ENCODE measurements around the gene CLPSL2.

CLPSL2 gene

DNA sequence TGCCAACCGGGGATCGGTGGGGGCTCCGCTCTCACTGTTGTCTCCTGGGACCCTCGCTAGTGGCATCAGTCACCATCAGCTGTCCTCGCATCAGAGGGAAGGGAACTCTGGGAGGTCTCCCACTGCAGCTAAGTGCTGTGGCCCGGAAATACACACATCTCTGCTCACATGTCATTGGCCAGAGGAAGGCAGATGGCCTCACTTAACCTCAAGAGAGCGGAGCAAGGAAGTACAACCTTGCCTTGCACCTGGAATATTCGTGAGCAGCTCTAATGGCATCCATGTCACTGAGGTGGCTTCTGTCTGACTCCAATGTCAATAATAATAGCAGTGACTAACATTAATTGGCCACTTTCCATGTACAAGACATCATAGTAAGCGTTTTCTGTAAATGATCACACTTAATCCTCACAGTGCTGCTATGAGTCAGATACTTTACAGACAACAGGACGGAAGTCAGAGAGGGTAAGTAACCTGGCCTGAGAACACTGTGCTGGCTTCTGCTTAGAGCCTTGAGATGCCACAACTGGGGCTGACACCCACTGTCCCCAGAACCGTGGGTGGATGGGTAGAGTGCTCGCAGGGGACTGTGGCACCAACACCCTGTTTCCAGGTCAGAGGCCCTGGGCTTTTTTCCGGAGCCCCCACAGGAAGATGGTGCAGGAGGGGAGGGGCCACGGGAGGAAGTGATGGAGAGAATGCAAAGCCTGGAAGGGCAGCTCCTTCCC is 34.7 kb downstream of the CLPSL2 start:
- Histone ChIP-seq H3K27me3 (ENCODE audit: insufficient read depth, poor library complexity, severe bottlenecking) (no peaks in the 10 kb centered on the region), H3K27ac (replicated peaks) (no peak overlapping the region), H3K4me3 (replicated peaks; ENCODE audit: insufficient read depth, low read length) (no peak overlapping the region)
- TF ChIP-seq POLR2AphosphoS5 (IDR thresholded peaks at IDR 0.05; ENCODE audit: low read depth) (no peak), GABPA (IDR thresholded peaks at IDR 0.05; ENCODE audit: low read depth) (no peak), SPI1 (IDR thresholded peaks at IDR 0.05; ENCODE audit: borderline replicate concordance, low read depth) (no peak)
- TF ChIP-seq, protein P1, sequence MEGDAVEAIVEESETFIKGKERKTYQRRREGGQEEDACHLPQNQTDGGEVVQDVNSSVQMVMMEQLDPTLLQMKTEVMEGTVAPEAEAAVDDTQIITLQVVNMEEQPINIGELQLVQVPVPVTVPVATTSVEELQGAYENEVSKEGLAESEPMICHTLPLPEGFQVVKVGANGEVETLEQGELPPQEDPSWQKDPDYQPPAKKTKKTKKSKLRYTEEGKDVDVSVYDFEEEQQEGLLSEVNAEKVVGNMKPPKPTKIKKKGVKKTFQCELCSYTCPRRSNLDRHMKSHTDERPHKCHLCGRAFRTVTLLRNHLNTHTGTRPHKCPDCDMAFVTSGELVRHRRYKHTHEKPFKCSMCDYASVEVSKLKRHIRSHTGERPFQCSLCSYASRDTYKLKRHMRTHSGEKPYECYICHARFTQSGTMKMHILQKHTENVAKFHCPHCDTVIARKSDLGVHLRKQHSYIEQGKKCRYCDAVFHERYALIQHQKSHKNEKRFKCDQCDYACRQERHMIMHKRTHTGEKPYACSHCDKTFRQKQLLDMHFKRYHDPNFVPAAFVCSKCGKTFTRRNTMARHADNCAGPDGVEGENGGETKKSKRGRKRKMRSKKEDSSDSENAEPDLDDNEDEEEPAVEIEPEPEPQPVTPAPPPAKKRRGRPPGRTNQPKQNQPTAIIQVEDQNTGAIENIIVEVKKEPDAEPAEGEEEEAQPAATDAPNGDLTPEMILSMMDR (IDR thresholded peaks at IDR 0.05; ENCODE audit: insufficient read depth, low read length): no peak
- TF ChIP-seq, protein P2, sequence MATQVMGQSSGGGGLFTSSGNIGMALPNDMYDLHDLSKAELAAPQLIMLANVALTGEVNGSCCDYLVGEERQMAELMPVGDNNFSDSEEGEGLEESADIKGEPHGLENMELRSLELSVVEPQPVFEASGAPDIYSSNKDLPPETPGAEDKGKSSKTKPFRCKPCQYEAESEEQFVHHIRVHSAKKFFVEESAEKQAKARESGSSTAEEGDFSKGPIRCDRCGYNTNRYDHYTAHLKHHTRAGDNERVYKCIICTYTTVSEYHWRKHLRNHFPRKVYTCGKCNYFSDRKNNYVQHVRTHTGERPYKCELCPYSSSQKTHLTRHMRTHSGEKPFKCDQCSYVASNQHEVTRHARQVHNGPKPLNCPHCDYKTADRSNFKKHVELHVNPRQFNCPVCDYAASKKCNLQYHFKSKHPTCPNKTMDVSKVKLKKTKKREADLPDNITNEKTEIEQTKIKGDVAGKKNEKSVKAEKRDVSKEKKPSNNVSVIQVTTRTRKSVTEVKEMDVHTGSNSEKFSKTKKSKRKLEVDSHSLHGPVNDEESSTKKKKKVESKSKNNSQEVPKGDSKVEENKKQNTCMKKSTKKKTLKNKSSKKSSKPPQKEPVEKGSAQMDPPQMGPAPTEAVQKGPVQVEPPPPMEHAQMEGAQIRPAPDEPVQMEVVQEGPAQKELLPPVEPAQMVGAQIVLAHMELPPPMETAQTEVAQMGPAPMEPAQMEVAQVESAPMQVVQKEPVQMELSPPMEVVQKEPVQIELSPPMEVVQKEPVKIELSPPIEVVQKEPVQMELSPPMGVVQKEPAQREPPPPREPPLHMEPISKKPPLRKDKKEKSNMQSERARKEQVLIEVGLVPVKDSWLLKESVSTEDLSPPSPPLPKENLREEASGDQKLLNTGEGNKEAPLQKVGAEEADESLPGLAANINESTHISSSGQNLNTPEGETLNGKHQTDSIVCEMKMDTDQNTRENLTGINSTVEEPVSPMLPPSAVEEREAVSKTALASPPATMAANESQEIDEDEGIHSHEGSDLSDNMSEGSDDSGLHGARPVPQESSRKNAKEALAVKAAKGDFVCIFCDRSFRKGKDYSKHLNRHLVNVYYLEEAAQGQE (IDR thresholded peaks at IDR 0.05; ENCODE audit: insufficient replicate concordance, low read depth): no peak
- no peak for DNase-seq (ENCODE audit: low read depth in 1 of 2, low spot score in 1 of 2)

DNA sequence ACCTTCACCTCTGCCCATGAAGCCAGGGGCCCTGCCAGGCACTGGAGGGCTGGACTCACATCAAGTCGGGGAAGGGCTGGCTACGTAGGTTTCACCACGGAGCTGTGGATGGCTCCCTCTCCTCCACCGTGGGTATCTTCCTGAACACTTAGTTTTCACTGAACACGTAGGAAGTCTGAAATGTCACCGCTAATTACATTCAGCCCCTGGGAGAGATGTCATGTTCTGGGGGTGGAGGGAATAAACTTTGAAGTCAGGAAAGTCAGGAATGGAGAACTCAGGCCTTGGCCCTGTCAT is 35.2 kb downstream of the CLPSL2 start:
- no peak for DNase-seq (ENCODE audit: low read depth in 1 of 2, low spot score in 1 of 2)
- TF ChIP-seq SPI1 (IDR thresholded peaks at IDR 0.05; ENCODE audit: borderline replicate concordance, low read depth) (no peak), GABPA (IDR thresholded peaks at IDR 0.05; ENCODE audit: low read depth) (no peak), POLR2AphosphoS5 (IDR thresholded peaks at IDR 0.05; ENCODE audit: low read depth) (no peak)
- TF ChIP-seq, protein P2 (IDR thresholded peaks at IDR 0.05; ENCODE audit: insufficient replicate concordance, low read depth): no peak
- TF ChIP-seq, protein P1 (IDR thresholded peaks at IDR 0.05; ENCODE audit: insufficient read depth, low read length): no peak
- H3K27ac ChIP-seq (replicated peaks): no peak overlapping the region
- no peak overlapping the region for H3K4me3 ChIP-seq (replicated peaks; ENCODE audit: insufficient read depth, low read length)
- H3K27me3 ChIP-seq (ENCODE audit: insufficient read depth, poor library complexity, severe bottlenecking): no peaks in the 10 kb centered on the region

DNA sequence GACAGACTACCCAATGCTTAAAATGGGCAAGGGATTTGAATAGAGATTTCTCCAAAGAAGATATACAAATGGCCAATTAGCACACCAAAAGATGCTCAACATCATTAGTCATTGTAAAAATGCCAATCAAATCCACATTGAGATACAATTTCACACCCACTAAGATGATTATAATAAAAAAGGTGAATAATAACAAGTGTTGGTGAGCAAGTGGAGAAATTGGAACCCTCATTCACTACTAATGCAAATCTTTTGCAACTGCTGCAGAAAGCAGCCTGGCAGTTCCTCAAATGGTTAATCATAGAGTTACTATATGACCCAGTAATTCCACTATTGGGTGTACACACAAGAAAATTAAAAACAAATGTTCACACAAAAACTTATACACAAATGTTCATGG is 41.1 kb downstream of the CLPSL2 start:
- no peak for DNase-seq (ENCODE audit: low read depth in 1 of 2, low spot score in 1 of 2)
- no peak for TF ChIP-seq GABPA (IDR thresholded peaks at IDR 0.05; ENCODE audit: low read depth)
- TF ChIP-seq, protein P2 (IDR thresholded peaks at IDR 0.05; ENCODE audit: insufficient replicate concordance, low read depth): no peak
- TF ChIP-seq, protein P1 (IDR thresholded peaks at IDR 0.05; ENCODE audit: insufficient read depth, low read length): no peak
- TF ChIP-seq SPI1 (IDR thresholded peaks at IDR 0.05; ENCODE audit: borderline replicate concordance, low read depth): no peak
- TF ChIP-seq POLR2AphosphoS5 (IDR thresholded peaks at IDR 0.05; ENCODE audit: low read depth): no peak
- H3K4me3 ChIP-seq (replicated peaks; ENCODE audit: insufficient read depth, low read length): no peak overlapping the region
- H3K27ac ChIP-seq (replicated peaks): no peak overlapping the region
- no peaks in the 10 kb centered on the region for H3K27me3 ChIP-seq (ENCODE audit: insufficient read depth, poor library complexity, severe bottlenecking)

Data from HL-60 (cell line).